ENCODE data around the gene NCK1. TPM values are rescaled to one million over a fixed set of nuclear protein-coding genes. Genes with fewer than 3 reads are reported as not detected.

Gene NCK1
- total and polyA plus RNA-seq, 10 donors = 12.5 to 54.7 (median 46.0) TPM

DNA sequence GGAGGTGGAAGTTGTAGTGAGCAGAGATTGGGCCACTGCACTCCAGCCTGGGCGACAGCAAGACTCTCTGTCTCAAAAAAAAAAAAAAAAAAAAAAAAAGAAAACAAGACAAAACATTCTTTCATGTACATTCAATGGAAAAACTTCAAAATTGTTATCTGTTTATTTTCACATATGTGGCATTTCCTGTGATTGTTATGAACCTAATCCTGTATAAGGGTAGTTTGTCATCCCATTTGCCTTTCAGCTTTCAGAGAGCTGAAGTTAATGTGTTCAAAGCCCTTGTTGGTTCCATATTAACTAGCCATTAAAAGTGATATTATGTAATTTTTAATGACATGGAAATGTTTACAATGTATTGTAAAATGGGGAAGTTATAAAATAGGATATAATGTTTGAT is 17.3 kb upstream of the NCK1 start:
- Histone ChIP-seq H3K27ac (no peak overlapping the region), H3K4me3 (no peak overlapping the region), H3K4me1 (no peaks in the 10 kb centered on the region), H3K36me3 (peaks cover 0 to 52% (median 1%) of the 10 kb centered on the region in 6 donors), H3K27me3 (replicated peaks in 1 of 7) (no peaks in the 10 kb centered on the region), H3K9me3 (no peaks in the 10 kb centered on the region)
- no peak for DNase-seq
- intact Hi-C loops (cut with DNase I; ENCODE audit: low total_unique reads) = no loop called here
- WGBS, 5 donors = 81 to 100% (median 94%) methylated on average over 1 of the region's 1 CpG
- TF ChIP-seq POLR2AphosphoS5 (IDR thresholded peaks at IDR 0.05) = no peak
- TF ChIP-seq, protein P1, sequence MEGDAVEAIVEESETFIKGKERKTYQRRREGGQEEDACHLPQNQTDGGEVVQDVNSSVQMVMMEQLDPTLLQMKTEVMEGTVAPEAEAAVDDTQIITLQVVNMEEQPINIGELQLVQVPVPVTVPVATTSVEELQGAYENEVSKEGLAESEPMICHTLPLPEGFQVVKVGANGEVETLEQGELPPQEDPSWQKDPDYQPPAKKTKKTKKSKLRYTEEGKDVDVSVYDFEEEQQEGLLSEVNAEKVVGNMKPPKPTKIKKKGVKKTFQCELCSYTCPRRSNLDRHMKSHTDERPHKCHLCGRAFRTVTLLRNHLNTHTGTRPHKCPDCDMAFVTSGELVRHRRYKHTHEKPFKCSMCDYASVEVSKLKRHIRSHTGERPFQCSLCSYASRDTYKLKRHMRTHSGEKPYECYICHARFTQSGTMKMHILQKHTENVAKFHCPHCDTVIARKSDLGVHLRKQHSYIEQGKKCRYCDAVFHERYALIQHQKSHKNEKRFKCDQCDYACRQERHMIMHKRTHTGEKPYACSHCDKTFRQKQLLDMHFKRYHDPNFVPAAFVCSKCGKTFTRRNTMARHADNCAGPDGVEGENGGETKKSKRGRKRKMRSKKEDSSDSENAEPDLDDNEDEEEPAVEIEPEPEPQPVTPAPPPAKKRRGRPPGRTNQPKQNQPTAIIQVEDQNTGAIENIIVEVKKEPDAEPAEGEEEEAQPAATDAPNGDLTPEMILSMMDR (IDR thresholded peaks at IDR 0.05 in 8 of 11, conservative IDR thresholded peaks at IDR 0.05 in 3 of 11) = no peak
- no peak for TF ChIP-seq POLR2A (IDR thresholded peaks at IDR 0.05)

DNA sequence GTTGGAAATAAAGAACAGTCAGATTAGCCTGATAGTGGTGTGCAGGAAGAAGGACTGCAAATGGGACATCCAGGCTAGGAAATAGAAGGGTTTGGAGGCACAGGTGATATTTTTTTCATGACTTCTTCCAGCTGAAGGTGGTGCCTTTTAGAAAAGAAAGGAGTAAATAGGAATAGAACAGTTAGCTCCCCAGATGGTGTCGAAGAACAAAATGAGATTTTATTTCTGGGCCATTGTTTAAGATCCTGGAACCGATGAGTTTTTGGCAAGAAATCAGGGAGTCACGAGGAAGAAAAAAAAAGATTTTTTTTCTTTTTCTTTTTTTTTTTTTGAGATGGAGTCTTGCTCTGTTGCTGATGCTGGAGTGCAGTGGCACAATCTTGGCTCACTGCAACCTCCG is 9.8 kb upstream of the NCK1 start:
- no peaks in the 10 kb centered on the region for H3K27me3 ChIP-seq (replicated peaks in 1 of 7)
- H3K9me3 ChIP-seq = peaks cover 0 to 7% (median 0%) of the 10 kb centered on the region in 8 donors
- intact Hi-C loops (cut with DNase I; ENCODE audit: low total_unique reads) = no loop called here
- peaks cover 0 to 12% (median 0%) of the 10 kb centered on the region in 6 donors for H3K36me3 ChIP-seq
- 83 to 90% (median 87%) methylated on average over 4 of the region's 4 CpGs for WGBS, 5 donors
- TF ChIP-seq POLR2AphosphoS5 (IDR thresholded peaks at IDR 0.05) (no peak), POLR2A (IDR thresholded peaks at IDR 0.05) (no peak)
- TF ChIP-seq, protein P1 (IDR thresholded peaks at IDR 0.05 in 8 of 11, conservative IDR thresholded peaks at IDR 0.05 in 3 of 11) = no peak
- H3K4me1 ChIP-seq = peaks cover 0 to 14% (median 5%) of the 10 kb centered on the region in 6 donors
- H3K4me3 ChIP-seq = no peak overlapping the region
- H3K27ac ChIP-seq = no peak overlapping the region
- no peak for DNase-seq

DNA sequence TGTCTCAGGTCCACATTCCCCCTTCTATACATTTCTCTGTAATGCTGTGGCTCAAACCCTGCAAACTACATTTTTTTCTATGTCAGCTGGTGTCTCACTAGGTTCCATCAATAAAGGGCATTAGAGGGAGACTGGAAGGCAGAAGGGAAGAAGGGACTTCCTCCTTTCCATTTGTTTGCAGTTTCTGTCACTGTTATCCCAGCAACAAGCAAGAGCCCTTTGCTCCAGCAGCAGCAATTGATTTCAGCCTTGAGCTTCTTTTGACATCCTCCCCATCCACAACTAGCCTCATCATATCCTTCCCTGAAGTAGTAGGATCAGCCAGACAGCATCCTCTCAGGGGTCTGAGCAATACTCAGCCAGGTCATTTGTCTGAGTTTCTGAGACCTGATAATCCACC is 5.3 kb upstream of the NCK1 start:
- Histone ChIP-seq H3K27ac (peak overlapping the region in 1 of 8 donors; percentile 2), H3K27me3 (replicated peaks in 1 of 7) (no peaks in the 10 kb centered on the region), H3K9me3 (peaks cover 0 to 9% (median 0%) of the 10 kb centered on the region in 8 donors), H3K4me3 (no peak overlapping the region), H3K4me1 (peaks cover 4 to 56% (median 20%) of the 10 kb centered on the region in 6 donors), H3K36me3 (peaks cover 0 to 8% (median 0%) of the 10 kb centered on the region in 6 donors)
- intact Hi-C loops (cut with DNase I; ENCODE audit: low total_unique reads) = no loop called here
- TF ChIP-seq POLR2AphosphoS5 (IDR thresholded peaks at IDR 0.05) (no peak), POLR2A (IDR thresholded peaks at IDR 0.05) (no peak)
- TF ChIP-seq, protein P1 (IDR thresholded peaks at IDR 0.05 in 8 of 11, conservative IDR thresholded peaks at IDR 0.05 in 3 of 11) = no peak
- no peak for DNase-seq

DNA sequence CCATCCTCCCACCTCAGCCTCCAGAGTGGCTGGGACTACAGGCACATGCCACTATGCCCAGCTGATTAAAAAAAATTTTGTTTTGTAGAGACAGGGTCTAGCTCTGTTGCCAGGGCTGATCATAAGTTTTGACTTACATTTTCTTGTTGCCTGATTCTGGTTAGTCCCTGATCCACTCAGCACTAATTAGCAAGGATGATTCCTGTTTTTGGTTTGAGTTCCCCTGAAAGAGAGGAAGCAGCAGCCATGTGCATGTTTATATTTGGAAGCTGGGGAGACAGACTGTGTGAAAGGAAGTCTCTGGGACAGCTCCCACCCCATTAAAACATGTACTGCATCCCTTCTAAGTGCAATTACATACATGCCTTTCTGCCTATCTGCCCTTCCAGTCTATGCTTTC is 3.6 kb upstream of the NCK1 start:
- intact Hi-C loops (cut with DNase I; ENCODE audit: low total_unique reads) = no loop called here
- DNase-seq = no peak

More for the DNA sequence above, 3.6 kb upstream of the NCK1 start:
- TF ChIP-seq, protein P1 (IDR thresholded peaks at IDR 0.05 in 8 of 11, conservative IDR thresholded peaks at IDR 0.05 in 3 of 11) = no peak
- no peak for TF ChIP-seq POLR2A (IDR thresholded peaks at IDR 0.05)
- TF ChIP-seq POLR2AphosphoS5 (IDR thresholded peaks at IDR 0.05) = no peak
- H3K9me3 ChIP-seq = peaks cover 0 to 9% (median 0%) of the 10 kb centered on the region in 8 donors
- peaks cover 0 to 8% (median 0%) of the 10 kb centered on the region in 6 donors for H3K36me3 ChIP-seq
- H3K27me3 ChIP-seq (replicated peaks in 1 of 7) = no peaks in the 10 kb centered on the region
- peak overlapping the region in 1 of 8 donors; percentile 30 for H3K27ac ChIP-seq
- H3K4me3 ChIP-seq = no peak overlapping the region
- H3K4me1 ChIP-seq = peaks cover 4 to 61% (median 24%) of the 10 kb centered on the region in 6 donors

Measured in spleen (tissue), 11 donors.